HG02970 (cell line): ENCODE results near the gene PAFAH2.
"Not testable (repeated sequence)": the region's sequence is repeated elsewhere in the genome, so short reads cannot be mapped to it uniquely, and the experiment has no call there.

Experiments used
- ATAC-seq: cut with Tn5 transposase; IDR thresholded peaks from one replicate; pipeline ENCODE4 v1.9.1; 2021; ENCODE audit warnings: mild to moderate bottlenecking, moderate library complexity, moderate number of reproducible peaks; ENCODE audit not compliant: unreplicated experiment, low FRiP score

Gene PAFAH2

DNA sequence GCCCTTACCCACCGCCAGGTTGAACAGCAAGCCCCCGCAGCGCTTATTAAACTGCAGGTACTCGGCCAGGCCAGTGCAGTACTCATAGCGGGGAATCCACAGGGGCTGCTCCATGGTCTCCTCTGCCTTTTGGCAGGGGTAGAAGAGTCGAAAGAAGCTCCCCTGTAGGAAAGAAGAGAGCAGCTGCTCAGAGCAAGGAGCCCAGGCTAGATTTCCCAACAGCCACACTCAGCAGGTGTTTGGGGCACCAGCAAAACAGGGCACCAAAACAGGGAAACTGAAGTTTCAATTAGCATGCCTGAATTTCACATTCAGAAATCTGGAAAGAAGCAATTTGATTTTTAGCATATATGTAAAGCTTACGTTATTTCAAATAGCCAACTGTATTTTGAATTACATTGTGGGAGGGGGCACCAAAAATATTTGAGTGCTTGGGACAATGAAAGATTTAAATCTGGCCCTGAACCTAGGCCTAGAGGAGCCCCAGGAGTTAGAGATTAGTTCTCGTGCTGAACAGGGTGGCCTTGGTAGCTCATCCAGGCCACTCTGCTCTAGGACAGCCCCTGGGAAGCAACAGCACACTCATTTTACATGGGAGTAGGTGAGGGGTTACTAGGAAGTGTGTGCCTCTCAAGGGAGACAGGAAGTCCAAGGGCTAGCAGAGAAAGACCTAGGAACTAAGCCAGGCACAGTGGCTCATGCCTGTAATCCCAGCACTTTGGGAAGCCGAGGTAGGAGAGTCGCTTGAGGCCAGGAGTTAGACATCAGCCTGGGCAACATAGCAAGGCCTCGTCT, 8.2 kb downstream of the PAFAH2 start:
- no peak for ATAC-seq

DNA sequence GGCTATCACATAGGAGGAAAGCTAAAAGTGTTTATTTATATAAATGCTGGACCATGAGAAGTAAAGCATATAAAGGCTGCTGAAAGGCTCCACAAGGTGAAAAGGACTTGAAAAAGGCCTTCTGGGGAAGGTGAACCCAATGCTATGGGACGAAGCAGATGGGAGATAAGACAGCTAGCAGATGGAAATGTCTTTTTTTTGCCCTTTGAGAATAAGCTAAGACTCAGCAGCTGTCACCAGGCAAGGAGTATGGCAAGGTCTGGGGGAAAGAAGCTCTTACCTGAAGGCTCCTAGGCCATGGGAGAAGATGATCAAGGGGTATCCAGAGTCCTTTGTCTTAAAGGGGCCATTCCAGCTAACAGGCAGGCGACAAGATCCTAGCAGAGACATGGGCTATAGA, 9.9 kb downstream of the PAFAH2 start:
- no peak for ATAC-seq

DNA sequence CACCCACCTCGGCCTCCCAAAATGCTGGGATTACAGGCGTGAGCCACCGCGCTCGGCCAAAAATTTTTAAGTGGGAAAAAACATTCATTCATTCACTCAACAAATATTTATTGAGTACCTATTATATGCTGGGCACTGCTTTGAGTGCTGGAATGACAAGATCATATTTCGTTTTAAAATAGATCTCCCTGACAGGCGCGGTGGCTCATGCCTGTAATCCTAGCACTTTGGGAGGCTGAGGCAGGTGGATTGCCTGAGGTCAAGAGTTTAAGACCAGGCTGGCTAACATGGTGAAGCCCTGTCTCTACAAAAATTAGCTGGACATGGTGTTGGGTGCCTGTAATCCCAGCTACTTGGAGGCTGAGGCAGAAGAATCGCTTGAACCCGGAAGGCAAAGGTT, 11.1 kb downstream of the PAFAH2 start:
- not testable (repeated sequence) for ATAC-seq

DNA sequence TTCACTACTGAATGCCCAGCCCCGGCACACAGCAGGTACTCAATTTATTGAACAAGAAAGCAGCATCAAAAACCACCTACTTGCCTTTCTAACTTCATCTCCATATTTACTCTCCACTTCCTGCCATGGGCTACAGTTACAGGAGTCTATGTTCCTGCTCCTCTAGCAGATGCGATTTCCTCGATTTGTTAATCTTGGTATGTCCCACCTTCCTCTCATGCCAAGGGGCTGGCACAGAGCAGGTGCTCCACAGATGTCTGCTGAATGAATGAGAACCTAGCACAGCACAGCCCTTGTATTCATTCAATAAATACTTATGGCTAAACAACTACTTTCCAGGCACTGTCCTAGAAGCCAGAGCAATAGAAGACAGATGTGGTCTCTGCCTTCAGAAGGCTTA, 12.2 kb downstream of the PAFAH2 start:
- ATAC-seq, result no peak

DNA sequence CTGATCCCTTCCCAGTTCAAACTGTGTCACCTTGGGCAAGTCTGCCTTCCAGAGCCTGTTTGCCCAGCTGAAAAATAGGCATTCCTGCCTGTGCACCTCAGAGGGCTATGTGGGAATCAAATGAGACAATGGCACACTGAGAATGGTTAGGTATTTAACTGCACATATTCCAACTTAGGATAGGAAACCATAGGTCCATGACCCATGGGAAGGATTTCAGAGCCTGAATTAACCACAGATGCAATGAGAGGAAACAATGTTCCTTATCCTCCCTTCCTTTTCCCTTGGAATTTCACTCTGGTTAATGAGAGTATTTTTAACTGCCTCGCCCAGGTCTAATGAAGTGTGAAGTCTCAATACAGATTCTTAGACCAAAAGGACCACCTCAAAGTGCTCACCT, 12.7 kb downstream of the PAFAH2 start:
- no peak for ATAC-seq

DNA sequence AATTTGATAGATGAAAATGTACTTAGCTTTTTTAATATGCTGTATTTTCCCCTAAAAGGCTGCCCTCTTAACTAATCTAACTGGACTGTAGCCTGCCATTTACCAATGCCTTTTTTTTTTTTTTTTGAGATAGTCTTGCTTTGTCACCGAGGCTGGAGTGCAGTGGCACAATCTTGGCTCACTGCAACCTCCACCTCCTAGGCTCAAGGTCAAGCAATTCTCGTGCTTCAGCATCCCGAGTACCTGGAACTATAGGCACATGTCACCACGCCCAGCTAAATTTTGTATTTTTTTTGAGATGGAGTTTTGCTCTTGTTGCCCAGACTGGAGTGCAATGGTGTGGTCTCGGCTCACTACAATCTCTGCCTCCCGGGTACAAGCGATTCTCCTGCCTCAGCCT, 18.7 kb downstream of the PAFAH2 start:
- ATAC-seq, result no peak

DNA sequence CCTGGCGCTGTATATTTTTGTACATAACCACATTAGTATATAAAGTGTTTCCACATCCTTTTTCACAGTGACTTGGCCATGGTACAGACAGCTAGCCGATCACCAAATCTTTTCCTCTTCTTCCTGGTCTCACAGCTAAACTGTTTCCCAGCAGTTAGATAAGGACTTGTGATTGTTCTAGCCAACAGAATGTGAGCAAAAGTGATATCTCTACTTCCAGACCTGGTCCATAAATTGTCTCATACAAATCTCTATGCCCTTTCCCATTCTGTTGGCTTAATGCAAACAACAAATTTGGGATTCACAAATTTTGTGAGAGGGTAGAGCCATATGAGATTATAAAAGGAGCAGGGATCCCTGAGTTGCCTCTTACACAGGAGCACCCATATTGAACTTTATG, 19.5 kb downstream of the PAFAH2 start:
- ATAC-seq, result no peak

DNA sequence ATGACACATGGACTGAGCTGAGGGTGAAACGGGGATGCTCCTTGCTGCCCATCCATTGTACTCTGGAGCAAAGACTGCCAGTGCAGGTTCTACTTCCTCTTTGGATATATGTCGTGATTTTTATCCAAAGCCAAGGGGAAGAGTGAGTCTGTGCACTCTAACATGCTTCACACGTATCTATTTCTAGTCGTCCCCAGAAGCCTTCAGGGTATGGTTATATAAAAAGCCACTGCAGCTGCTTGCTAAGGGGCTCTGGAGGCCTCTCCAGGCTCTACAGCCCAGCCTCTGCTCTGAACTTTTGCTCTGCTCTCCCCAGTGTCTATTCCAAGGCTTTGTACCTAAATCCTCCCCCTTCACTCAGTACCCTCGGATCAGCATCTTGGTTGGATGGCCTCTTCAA, 20.1 kb downstream of the PAFAH2 start:
- ATAC-seq, result no peak

DNA sequence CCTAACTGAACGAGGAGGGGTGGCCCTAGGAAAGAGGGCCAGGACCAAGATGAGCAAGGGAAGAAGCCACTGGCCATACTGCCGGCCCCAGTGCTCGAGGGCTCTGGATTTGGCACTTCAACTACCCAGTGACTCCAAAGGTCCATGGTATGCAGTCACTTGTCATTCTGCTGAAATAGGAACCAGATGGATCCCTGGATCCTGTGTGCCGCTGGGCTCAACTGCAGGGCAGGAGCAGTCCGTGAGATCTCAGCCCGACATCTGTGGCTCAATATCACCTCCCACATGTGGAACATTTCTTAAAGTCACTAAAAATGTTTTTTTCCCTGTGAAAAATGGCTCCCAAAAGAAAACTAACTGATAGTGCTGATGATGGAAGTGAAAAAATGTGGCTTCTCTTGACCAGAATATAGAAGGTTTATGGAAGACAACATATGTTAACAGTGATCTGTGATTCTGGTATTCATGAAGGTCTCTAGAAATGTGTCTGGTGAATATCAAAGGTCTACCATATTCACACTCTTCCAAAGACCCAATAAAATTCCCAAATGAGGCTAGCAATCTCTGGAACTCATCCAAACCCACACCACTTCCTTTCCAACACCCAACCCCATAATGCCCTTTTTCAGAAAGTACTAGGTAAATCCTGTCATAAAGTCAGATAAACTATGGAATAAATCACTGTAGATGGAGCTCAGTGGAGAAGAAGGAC, 24.1 kb downstream of the PAFAH2 start:
- ATAC-seq, result no peak

DNA sequence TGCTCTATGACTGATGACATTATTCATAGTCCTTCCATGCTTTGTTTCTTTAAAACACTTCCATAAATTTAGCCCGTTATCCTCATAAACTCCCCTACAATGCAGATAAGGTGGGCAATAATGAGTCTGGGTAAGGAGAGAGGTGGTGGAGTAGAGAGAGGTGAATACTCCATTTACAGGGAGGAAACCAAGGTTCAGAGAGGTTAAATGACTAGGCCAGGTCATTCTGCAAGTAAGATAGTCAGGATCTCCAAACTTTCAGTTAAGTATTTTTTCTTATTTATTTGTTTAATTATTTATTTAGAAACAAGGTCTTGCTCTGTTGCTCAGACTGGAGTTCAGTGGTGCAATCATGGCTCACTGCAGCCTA, 26.1 kb downstream of the PAFAH2 start:
- ATAC-seq, result no peak

DNA sequence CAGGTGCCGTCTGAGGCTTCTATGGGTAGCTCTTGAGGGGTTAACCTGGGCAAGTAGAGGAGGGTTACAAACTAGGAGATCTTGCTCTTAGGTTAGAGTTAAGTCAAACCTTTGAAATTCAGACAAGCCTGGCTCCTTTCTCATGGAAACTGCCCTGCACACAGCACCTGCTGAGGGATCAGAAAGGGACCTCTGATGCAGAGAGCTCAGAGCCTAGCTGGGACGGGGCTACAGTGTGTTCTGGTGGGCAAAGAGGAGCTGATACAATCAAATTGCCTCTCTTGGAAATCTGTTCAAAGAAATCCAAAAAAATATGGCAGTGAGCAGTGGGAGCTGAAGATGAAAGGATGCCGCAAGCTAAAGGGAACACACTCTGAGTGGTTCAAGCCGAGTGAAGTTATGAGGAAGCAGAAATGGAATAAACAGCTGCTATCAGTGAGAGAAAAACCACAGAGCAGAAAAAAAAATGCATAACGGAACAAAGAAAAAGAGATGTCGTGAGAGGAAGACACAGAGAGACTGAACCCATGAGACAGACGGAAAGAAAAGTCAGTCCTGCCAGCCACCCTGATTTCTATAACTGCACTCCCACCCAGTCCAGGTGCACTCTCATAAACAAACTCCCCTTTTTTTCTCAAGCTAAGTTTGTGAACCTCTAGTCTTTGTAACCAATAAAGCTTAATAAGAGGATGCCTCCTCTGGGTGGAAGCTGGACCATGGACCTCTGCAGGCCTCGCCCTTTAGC, 26.6 kb downstream of the PAFAH2 start:
- no peak for ATAC-seq

DNA sequence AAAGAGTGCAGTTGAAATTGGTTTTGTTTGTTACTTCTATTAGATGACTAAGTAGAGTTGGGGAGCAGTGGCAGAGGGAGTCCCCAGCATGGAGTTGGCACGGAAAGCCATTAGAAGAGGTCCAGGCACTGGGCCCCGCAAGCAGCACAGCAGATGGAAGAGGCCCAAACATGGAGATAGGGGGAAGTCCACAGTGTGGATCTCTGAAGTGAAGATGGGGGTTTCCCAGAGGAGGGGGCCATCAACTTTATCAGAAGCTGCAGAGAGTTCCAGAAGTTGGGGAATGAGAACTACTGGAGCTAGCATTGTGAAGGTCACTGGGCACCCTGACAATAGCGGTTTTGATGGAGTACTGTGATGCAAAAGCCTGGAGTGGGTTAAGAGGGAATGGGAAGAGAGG, 30.6 kb downstream of the PAFAH2 start:
- ATAC-seq, result no peak

DNA sequence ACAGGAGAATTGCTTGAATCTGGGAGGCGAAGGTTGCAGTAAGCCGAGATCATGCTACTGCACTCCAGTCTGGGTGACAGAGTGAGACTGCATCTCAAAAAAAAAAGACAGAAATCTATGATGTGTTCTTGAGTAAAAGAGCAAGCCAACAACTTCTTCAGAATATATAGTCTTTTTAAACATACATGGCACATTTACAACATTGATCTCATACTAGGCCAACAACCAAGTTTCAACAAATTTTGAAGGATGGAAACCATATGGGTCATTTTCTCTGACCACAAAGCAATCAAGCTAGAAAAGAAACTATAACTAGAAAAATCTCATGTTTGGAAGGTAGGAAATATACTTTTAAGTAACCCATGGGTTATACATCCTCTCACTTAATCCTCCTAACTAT, 38.3 kb downstream of the PAFAH2 start:
- ATAC-seq, result no peak

DNA sequence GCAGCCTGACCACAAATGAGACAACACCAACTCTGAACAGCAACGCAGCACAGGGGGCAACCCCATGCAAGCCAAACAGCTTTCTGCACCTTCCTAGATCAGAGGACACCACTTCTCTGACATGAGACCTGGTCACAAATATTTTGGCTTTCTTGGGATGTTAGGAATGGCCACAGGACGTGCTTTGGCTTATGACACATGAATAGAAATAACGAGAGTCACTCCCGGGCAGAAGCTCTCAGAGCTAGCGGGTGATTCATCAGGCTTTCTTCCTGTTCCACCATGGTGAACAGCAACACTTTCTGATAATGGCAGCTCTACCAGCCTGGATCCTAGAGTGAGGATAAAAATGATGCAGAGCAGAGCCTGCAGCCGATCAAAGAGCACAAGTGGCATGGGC, 39.4 kb downstream of the PAFAH2 start:
- ATAC-seq, result no peak

DNA sequence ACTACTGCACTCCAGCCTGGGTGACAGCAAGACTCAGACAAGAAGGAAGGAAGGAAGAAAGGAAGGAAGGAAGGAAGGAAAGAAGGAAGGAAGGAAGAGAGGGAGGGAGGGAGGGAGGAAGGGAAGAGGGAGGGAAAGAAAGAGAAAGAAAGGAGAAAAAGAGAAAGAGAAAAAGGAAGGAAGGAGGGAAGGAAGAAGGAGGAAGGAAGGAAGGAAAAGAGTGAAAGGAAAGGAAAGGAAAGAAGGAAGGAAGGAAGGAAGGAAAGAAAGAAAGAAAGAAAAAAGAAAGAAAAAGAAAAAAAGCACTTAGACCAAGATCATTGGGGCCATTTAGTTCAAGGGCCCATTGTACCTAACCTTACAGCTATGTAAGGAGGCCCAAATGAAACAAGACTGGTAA, 42.3 kb downstream of the PAFAH2 start:
- ATAC-seq, result no peak

DNA sequence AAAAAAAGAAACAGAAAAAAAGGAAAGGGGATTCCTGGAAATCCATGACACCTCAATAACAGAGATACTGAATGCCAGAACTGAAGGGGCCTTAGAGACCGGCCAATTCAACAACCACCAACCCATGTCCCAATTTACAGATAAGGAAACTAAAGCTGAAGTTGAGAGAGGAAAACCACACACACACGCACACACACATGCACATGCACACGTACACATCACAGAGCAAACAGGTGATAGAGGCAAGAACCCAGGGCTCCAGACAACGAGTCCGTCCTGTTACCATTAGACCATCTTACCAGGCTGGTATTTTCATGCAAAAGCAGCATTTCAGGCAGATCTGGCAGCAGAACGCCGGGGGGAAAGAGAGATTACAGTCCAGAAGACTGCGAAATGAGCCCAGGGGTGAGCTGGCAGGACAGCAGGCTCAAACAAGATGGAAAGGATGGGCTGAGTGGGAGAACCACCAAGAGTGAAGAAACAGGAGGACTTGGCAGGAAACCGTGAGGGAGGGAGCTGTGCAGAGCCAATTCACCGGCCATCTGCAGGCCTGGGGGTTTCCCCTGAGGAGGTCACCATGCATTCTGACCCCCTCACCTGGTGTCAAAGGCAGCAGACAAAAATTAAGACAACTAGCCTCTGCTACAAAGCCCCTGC, 43.5 kb downstream of the PAFAH2 start:
- no peak for ATAC-seq

DNA sequence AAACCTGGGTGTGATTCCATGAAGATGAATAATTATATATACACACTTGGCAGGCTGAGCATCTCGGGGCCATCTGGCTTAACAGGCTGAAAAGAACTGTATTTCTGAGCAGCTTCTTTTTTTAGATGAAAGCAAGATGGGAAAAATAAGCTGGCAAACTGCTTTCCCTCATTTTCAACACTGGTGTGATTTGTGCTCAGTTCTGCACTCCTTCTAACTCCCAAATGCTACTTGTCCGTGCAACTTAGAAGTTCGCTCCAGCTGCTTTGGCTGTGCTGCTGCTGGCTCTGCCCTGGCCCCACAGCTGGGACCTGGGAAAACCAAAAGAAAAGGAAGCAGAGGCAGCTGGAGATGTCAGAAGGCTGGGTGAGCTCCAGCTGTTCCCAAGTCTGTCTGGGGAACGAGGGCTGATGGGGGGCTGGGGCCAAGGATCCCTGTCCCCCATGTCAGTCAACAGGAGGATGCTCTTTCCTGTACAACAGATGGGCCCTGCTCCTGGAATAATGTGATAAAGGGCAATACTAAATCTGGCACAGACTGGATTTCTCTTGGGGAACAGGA, 44.9 kb downstream of the PAFAH2 start:
- no peak for ATAC-seq

DNA sequence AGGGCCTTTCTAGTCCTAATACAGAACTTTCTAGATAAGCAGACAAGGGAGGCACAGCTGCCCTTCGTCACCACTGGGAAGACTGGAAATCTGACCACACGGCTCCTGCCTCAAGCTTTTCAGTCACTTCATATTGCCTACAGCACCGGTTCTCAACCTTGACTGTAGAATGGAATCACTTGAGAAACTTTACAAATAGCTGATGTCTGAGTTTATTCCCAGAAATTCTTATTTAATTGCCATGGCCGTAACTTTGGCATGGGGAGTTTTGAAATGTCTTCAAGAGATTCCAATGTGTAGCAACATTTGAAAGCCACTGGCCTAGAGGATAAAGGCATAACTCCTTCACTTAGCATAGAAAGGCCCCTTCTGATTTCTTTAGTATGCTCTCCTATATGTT, 49.2 kb downstream of the PAFAH2 start:
- no peak for ATAC-seq

DNA sequence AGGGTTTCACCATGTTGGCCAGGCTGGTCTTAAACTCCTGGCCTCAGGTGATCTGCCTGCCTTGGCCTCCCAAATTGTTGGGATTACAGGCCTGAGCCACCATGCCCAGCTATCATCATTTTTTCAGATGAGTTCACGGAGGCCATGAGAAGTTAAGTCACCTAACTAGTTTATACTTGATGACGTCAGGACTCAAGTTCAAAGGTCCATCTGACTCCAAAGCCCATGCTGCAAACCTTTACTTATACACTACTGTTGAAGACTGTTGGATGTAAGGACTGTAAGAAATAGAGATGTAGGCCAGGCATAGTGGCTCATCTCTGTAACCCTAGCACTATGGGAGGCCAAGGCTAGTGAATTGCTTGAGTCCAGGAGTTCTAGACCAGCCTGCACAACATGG, 50.8 kb downstream of the PAFAH2 start:
- ATAC-seq, result no peak

DNA sequence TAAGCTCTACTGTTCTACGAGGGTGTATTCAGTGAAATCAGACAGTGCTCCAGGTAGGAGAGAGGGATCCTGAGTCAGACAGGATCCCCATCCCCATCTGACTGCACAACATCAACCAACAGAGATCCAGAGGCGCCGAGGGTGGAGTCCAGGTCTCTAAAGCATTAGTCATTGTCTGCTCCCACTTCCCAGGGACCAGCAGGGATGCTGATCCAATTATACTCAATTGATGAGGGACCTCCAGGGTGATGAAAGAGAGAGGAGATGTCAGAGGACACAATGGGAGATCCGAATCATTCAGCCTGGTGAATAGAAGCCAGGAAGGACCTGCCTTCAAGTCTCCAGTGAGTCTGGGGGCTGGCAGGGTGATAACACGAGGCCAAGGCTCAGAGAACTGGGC, 52.1 kb downstream of the PAFAH2 start:
- ATAC-seq, result no peak

DNA sequence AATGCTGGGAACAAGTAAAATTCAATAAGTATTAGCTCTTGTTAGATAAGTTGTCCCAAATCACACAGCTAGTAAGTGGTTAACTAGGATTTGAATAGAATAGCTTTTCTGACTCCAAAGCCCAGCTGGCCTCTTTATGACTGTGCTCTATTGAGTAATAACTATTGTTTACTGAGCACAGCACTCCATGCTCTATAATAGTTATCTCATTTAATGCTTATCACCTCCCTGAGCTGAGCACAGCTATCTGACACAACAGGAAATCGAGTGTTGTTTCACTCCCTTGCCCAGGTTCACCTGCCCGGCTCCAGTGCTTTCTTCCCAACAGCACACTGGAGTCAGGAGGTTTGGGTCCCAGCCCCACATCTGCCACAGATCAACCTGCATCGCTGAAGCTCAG, 52.9 kb downstream of the PAFAH2 start:
- no peak for ATAC-seq
